ENCODE data around the gene CYP4F3.

DNA sequence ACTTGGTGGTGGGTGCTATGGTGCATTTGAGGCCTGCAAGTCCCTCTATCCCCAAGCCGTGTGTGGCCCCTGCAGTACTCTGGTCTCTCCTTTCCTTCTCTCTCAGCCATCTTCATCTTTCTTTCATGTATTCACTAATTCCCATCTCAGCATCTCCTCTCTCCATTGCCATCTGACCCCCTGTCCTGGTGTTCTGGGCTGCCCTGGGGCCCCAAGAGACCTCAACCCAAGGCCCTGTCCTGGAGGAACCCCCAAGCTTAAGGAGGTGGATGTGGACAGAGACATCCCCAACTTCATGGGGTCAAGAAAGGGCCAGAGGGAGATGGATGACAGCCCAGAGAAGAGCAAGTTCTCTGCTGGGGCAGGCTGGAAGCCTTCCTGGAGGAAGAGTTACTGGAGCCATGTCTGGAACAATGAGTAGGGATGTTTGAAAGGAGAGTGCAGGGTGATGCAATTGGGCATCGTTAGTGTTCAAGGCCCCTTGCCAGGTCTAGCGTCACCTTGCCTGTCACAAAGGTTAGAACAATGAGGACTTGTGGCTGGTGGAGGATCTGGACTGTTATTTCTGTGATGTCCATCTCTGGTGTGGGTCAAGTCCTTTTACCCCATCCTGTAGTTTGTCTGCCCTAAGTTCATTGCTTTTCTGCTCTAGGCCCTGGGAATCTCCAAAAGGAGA, 3.5 kb downstream of the CYP4F3 start:
- TF ChIP-seq, protein P1, sequence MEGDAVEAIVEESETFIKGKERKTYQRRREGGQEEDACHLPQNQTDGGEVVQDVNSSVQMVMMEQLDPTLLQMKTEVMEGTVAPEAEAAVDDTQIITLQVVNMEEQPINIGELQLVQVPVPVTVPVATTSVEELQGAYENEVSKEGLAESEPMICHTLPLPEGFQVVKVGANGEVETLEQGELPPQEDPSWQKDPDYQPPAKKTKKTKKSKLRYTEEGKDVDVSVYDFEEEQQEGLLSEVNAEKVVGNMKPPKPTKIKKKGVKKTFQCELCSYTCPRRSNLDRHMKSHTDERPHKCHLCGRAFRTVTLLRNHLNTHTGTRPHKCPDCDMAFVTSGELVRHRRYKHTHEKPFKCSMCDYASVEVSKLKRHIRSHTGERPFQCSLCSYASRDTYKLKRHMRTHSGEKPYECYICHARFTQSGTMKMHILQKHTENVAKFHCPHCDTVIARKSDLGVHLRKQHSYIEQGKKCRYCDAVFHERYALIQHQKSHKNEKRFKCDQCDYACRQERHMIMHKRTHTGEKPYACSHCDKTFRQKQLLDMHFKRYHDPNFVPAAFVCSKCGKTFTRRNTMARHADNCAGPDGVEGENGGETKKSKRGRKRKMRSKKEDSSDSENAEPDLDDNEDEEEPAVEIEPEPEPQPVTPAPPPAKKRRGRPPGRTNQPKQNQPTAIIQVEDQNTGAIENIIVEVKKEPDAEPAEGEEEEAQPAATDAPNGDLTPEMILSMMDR (IDR thresholded peaks at IDR 0.05; ENCODE audit: poor library complexity): no peak
- TF ChIP-seq EZH2 (IDR thresholded peaks at IDR 0.05; ENCODE audit: borderline replicate concordance): no peak
